ENCODE measurements around the gene TPO. TPM values are rescaled to one million over a fixed set of nuclear protein-coding genes. Genes with fewer than 3 reads are reported as not detected.

The TPO gene
- total and polyA plus RNA-seq, 4 donors: not detected

DNA sequence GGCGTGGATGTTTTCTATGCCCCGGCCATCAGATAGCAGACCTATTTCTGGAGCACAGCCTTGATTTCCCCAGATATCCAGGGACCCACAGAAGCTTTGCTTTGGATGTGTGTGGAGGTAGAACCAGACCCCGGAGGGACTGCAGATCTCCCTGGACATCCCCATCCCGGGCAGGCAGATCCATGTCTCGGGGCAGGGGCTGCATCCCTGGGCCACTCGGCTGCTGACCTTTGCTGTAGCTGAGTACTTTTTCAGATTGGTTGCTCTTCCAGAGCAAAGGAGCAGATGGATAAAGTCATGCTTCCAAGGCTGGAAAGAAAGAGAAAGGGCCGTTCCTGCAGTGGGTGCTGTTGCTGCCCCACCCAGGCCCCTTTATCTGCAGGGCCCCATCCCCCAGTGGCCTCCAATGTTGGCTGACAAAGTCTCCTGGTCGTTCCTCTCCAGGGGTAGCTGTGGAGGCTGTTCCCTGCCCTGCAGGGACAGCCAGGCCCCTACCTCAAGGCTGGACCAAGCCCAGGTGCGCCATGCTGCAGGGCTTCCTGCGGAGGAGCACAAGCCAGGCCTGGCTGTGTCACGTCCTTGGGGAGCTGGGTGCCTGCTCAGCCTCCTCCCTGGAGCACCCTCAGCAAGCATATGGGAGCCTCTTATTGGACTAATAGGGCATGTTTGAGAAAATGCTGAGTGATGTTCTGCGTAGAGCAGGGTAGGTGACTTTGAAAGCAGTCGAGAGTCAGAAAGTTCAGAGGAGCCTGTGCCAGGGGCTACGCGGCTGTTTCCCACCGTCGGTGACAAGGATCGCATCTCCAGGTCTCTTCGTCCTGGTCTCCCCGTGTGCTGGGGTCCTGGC, 68.4 kb downstream of the TPO start:
- 77% methylated on average over 20 of the region's 20 CpGs for WGBS
- no peaks in the 10 kb centered on the region for H3K4me1 ChIP-seq (ENCODE audit: control insufficient read depth in 4 of 4, insufficient read depth in 4 of 4, low read length in 3 of 4)
- no peaks in the 10 kb centered on the region for H3K36me3 ChIP-seq (ENCODE audit: control insufficient read depth in 4 of 4, insufficient read depth in 3 of 4, low read depth in 1 of 4, low read length in 3 of 4)
- DNase-seq (ENCODE audit: low spot score): no peak
- no peak overlapping the region for H3K27ac ChIP-seq (ENCODE audit: low read depth in 1 of 2, low read length in 2 of 2)
- no peaks in the 10 kb centered on the region for H3K27me3 ChIP-seq (ENCODE audit: control insufficient read depth in 4 of 4, insufficient read depth in 4 of 4, low read length in 3 of 4)
- no peaks in the 10 kb centered on the region for H3K9me3 ChIP-seq (ENCODE audit: control insufficient read depth in 4 of 4, low read length in 3 of 4)
- no peak overlapping the region for H3K9ac ChIP-seq (ENCODE audit: low read depth in 1 of 2, low read length in 2 of 2)
- TF ChIP-seq, protein P1, sequence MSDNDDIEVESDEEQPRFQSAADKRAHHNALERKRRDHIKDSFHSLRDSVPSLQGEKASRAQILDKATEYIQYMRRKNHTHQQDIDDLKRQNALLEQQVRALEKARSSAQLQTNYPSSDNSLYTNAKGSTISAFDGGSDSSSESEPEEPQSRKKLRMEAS (IDR thresholded peaks at IDR 0.05): no peak
- TF ChIP-seq, protein P2, sequence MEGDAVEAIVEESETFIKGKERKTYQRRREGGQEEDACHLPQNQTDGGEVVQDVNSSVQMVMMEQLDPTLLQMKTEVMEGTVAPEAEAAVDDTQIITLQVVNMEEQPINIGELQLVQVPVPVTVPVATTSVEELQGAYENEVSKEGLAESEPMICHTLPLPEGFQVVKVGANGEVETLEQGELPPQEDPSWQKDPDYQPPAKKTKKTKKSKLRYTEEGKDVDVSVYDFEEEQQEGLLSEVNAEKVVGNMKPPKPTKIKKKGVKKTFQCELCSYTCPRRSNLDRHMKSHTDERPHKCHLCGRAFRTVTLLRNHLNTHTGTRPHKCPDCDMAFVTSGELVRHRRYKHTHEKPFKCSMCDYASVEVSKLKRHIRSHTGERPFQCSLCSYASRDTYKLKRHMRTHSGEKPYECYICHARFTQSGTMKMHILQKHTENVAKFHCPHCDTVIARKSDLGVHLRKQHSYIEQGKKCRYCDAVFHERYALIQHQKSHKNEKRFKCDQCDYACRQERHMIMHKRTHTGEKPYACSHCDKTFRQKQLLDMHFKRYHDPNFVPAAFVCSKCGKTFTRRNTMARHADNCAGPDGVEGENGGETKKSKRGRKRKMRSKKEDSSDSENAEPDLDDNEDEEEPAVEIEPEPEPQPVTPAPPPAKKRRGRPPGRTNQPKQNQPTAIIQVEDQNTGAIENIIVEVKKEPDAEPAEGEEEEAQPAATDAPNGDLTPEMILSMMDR (IDR thresholded peaks at IDR 0.05; ENCODE audit: low read depth, low read length, missing input control): no peak
- TF ChIP-seq HNF4G (IDR thresholded peaks at IDR 0.05): no peak
- TF ChIP-seq GABPA (IDR thresholded peaks at IDR 0.05 in 1 of 2, conservative IDR thresholded peaks at IDR 0.05 in 1 of 2): no peak
- TF ChIP-seq, protein P3, sequence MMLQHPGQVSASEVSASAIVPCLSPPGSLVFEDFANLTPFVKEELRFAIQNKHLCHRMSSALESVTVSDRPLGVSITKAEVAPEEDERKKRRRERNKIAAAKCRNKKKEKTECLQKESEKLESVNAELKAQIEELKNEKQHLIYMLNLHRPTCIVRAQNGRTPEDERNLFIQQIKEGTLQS (IDR thresholded peaks at IDR 0.05): no peak
- TF ChIP-seq FOXA2 (IDR thresholded peaks at IDR 0.05): no peak
- no peak for TF ChIP-seq YY1 (IDR thresholded peaks at IDR 0.05)
- no peak for TF ChIP-seq FOXA1 (IDR thresholded peaks at IDR 0.05)
- no peak for TF ChIP-seq NR2F2 (IDR thresholded peaks at IDR 0.05)
- H3K4me3 ChIP-seq (ENCODE audit: low read depth in 1 of 3, low read length in 3 of 3): no peak overlapping the region

DNA sequence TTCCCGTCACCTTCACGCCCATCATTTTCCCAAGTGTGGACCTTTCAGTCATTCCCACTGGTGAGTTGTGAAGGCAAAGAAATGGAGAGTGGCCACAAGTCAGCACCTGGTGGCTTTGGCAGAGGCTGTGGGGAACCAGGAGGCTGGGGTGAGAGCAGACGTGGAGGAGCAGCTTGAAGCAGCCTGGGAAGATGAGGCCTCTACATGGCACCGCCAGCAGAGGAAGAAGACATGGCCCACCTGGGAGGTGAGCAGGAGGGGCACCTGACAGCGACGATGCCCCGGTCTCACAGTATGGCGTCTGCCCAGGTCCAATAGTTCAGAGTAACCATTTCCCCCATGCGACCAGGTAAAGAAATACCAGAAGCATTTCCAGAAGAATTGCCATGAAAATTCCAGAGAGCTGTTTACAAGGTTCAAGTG, 69.0 kb downstream of the TPO start:
- Histone ChIP-seq H3K9ac (ENCODE audit: low read depth in 1 of 2, low read length in 2 of 2) (no peak overlapping the region), H3K36me3 (ENCODE audit: control insufficient read depth in 4 of 4, insufficient read depth in 3 of 4, low read depth in 1 of 4, low read length in 3 of 4) (no peaks in the 10 kb centered on the region), H3K27me3 (ENCODE audit: control insufficient read depth in 4 of 4, insufficient read depth in 4 of 4, low read length in 3 of 4) (no peaks in the 10 kb centered on the region), H3K9me3 (ENCODE audit: control insufficient read depth in 4 of 4, low read length in 3 of 4) (no peaks in the 10 kb centered on the region), H3K4me1 (ENCODE audit: control insufficient read depth in 4 of 4, insufficient read depth in 4 of 4, low read length in 3 of 4) (no peaks in the 10 kb centered on the region), H3K4me3 (ENCODE audit: low read depth in 1 of 3, low read length in 3 of 3) (no peak overlapping the region), H3K27ac (ENCODE audit: low read depth in 1 of 2, low read length in 2 of 2) (no peak overlapping the region)
- DNase-seq (ENCODE audit: low spot score): no peak
- TF ChIP-seq, protein P1 (IDR thresholded peaks at IDR 0.05): no peak
- TF ChIP-seq FOXA1 (IDR thresholded peaks at IDR 0.05) (no peak), FOXA2 (IDR thresholded peaks at IDR 0.05) (no peak), SP1 (IDR thresholded peaks at IDR 0.05) (no peak), RXRA (IDR thresholded peaks at IDR 0.05) (no peak), NR2F2 (IDR thresholded peaks at IDR 0.05) (no peak), GABPA (IDR thresholded peaks at IDR 0.05 in 1 of 2, conservative IDR thresholded peaks at IDR 0.05 in 1 of 2) (no peak), TAF1 (conservative IDR thresholded peaks at IDR 0.05) (no peak), YY1 (IDR thresholded peaks at IDR 0.05) (no peak), HNF4G (IDR thresholded peaks at IDR 0.05) (no peak), JUND (IDR thresholded peaks at IDR 0.05) (no peak), HNF4A (conservative IDR thresholded peaks at IDR 0.05) (no peak), EGR1 (IDR thresholded peaks at IDR 0.05; ENCODE audit: low read depth in 2 of 2) (no peak)
- TF ChIP-seq, protein P2 (IDR thresholded peaks at IDR 0.05; ENCODE audit: low read depth, low read length, missing input control): no peak
- TF ChIP-seq, protein P4, sequence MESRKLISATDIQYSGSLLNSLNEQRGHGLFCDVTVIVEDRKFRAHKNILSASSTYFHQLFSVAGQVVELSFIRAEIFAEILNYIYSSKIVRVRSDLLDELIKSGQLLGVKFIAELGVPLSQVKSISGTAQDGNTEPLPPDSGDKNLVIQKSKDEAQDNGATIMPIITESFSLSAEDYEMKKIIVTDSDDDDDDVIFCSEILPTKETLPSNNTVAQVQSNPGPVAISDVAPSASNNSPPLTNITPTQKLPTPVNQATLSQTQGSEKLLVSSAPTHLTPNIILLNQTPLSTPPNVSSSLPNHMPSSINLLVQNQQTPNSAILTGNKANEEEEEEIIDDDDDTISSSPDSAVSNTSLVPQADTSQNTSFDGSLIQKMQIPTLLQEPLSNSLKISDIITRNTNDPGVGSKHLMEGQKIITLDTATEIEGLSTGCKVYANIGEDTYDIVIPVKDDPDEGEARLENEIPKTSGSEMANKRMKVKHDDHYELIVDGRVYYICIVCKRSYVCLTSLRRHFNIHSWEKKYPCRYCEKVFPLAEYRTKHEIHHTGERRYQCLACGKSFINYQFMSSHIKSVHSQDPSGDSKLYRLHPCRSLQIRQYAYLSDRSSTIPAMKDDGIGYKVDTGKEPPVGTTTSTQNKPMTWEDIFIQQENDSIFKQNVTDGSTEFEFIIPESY (IDR thresholded peaks at IDR 0.05): no peak
- WGBS: 86% methylated on average over 9 of the region's 9 CpGs

Data from liver (tissue), 9 donors.